ENCODE results near the gene TMC8. TPM values are rescaled to one million over a fixed set of nuclear protein-coding genes. Genes with fewer than 3 reads are reported as not detected.
A peak's percentile ranks its signal among the peaks of the same experiment; 100 is the strongest.

TMC8 gene
- total and polyA plus RNA-seq, 2 of the 8 experiments (the other 6 are each of a cell fraction or from before 2014, with no cell fraction given): 1.00 to 2.8 TPM

- no peak for DNase-seq (ENCODE audit: low read depth in 1 of 2, low spot score in 2 of 2)
- H3K4me2 ChIP-seq (ENCODE audit: insufficient read depth in 1 of 2, low read depth in 2 of 2, low read length in 2 of 2): no peak overlapping the region
- H3K79me2 ChIP-seq (ENCODE audit: control insufficient read depth in 1 of 2, insufficient read depth in 2 of 2, low read length in 2 of 2): no peaks in the 10 kb centered on the region
- H3K79me1 ChIP-seq (ENCODE audit: low read depth, low read length): no peaks in the 10 kb centered on the region
- H2BK5ac ChIP-seq (ENCODE audit: low read depth, low read length): no peak overlapping the region
- no peak for FAIRE-seq
- H3K18ac ChIP-seq (ENCODE audit: extremely low read depth, low read length): no peak overlapping the region
- ChIA-PET POLR2A (ENCODE audit: partially characterized antibody) (interaction anchor here (1.0 to 6.2 kb wide), 5 partner anchors 17 to 42 kb away, joined by 3 to 40 read pairs (median 5); partner anchors contain the start of genes AFMID, TK1 and TMC6), CTCF (ENCODE audit: partially characterized antibody) (interaction anchor here (0.7 to 2.7 kb wide), 10 partner anchors 7 to 1296 kb away, joined by 3 to 19 read pairs (median 4); partner anchors contain the start of genes AFMID and TK1)
- no peak overlapping the region for H2AFZ ChIP-seq (ENCODE audit: low read length)
- no peak overlapping the region for H2AK5ac ChIP-seq (ENCODE audit: low read depth, low read length)
- no peak overlapping the region for H3K4me3 ChIP-seq (ENCODE audit: extremely low read depth in 1 of 4, insufficient read depth in 2 of 4, low read depth in 3 of 4, low read length in 4 of 4)
- peaks cover 2% of the 10 kb centered on the region; the same call in 1 of the 2 replicates for H3K23me2 ChIP-seq (ENCODE audit: low read depth, low read length)
- peak overlapping the region; percentile 60 for H4K8ac ChIP-seq (ENCODE audit: extremely low read depth, insufficient read depth, low read length)
- no peak overlapping the region for H2BK15ac ChIP-seq (ENCODE audit: low read length)
- no peak overlapping the region for H3K4ac ChIP-seq (replicated peaks; ENCODE audit: insufficient read length, low read depth, low read length)
- no peak overlapping the region for H4K91ac ChIP-seq (replicated peaks; ENCODE audit: insufficient read length, low read length)
- H4K5ac ChIP-seq (ENCODE audit: insufficient read length, low read depth, low read length): no peak overlapping the region
- 0 out of 7 replicates have a peak, but pooled peaks cover 0 to 2% (median 0%) of the 10 kb centered on the region in 4 experiments for H3K27me3 ChIP-seq (replicated peaks in 1 of 4; ENCODE audit: control insufficient read depth in 3 of 4, extremely low read depth in 1 of 4, insufficient read depth in 3 of 4, low read length in 3 of 4)
- no peaks in the 10 kb centered on the region for H3K36me3 ChIP-seq (ENCODE audit: control insufficient read depth in 2 of 4, insufficient read depth in 4 of 4, low read length in 3 of 4)
- H2BK20ac ChIP-seq (ENCODE audit: low read length): no peak overlapping the region
- 91% methylated on average over 11 of the region's 18 CpGs; no CpG with 5 or more reads in 1 of the 2 experiments for WGBS, 2 experiments (ENCODE audit: extremely low coverage in 1 of 2, insufficient coverage in 1 of 2, insufficient read length in 1 of 2, insufficient replicate concordance in 2 of 2, low coverage in 1 of 2, low lambda C conversion rate in 2 of 2, missing lambda C conversion rate in 1 of 2)
- no peak overlapping the region for H3K56ac ChIP-seq (replicated peaks; ENCODE audit: insufficient read length, low read depth, low read length)
- H2BK12ac ChIP-seq (ENCODE audit: low read depth, low read length): no peak overlapping the region
- peaks cover 0 to 5% (median 4%) of the 10 kb centered on the region in 4 experiments; a peak in 3 of 7 replicates for H3K4me1 ChIP-seq (replicated peaks in 1 of 4; ENCODE audit: control insufficient read depth in 3 of 4, insufficient read depth in 4 of 4, low read length in 3 of 4)
- H3K9ac ChIP-seq (replicated peaks in 1 of 4; ENCODE audit: extremely low read depth in 1 of 4, low read depth in 3 of 4, low read length in 3 of 4): no peak overlapping the region
- no peak for TF ChIP-seq RAD21 (IDR thresholded peaks at IDR 0.05 in 1 of 2, conservative IDR thresholded peaks at IDR 0.05 in 1 of 2; ENCODE audit: low read depth in 2 of 2, low read length in 2 of 2)
- TF ChIP-seq CREB1 (IDR thresholded peaks at IDR 0.05): no peak
- TF ChIP-seq CHD2 (IDR thresholded peaks at IDR 0.05; ENCODE audit: low read length): no peak
- TF ChIP-seq SIN3A (conservative IDR thresholded peaks at IDR 0.05 in 1 of 2, IDR thresholded peaks at IDR 0.05 in 1 of 2; ENCODE audit: low read depth in 1 of 2, low read length in 2 of 2): no peak
- TF ChIP-seq SP1 (IDR thresholded peaks at IDR 0.05; ENCODE audit: low read depth, low read length): no peak
- no peak for TF ChIP-seq SUZ12 (IDR thresholded peaks at IDR 0.05; ENCODE audit: low read length)
- TF ChIP-seq SP2 (IDR thresholded peaks at IDR 0.05; ENCODE audit: low read length): no peak
- TF ChIP-seq TBP (IDR thresholded peaks at IDR 0.05; ENCODE audit: low read depth, low read length): no peak
- TF ChIP-seq YY1 (IDR thresholded peaks at IDR 0.05; ENCODE audit: low read depth, low read length): no peak
- TF ChIP-seq KDM1A (IDR thresholded peaks at IDR 0.05; ENCODE audit: borderline replicate concordance, low read length): no peak
- TF ChIP-seq JUND (IDR thresholded peaks at IDR 0.05; ENCODE audit: low read length): no peak
- TF ChIP-seq ZNF274 (IDR thresholded peaks at IDR 0.05; ENCODE audit: borderline replicate concordance, extremely low read depth, low read length): no peak
- no peak overlapping the region for H3K27ac ChIP-seq (ENCODE audit: low read depth, low read length)
- no peak overlapping the region for H2BK120ac ChIP-seq (replicated peaks; ENCODE audit: low read depth, low read length)
- H4K20me1 ChIP-seq (replicated peaks in 1 of 2; ENCODE audit: control insufficient read depth in 1 of 2, insufficient read depth in 2 of 2, low read length in 2 of 2): peaks cover 0 to 2% of the 10 kb centered on the region in 2 experiments
- no peak overlapping the region for H3K23ac ChIP-seq (ENCODE audit: insufficient read length)
- no peaks in the 10 kb centered on the region for H3K9me3 ChIP-seq (ENCODE audit: insufficient read depth in 2 of 2, low read depth in 1 of 2, low read length in 1 of 2)
- no peak overlapping the region for H3K14ac ChIP-seq (ENCODE audit: insufficient read length)
These were observed 14.4 kb downstream of the TMC8 start for GRCh38 chr17:78144736-78145641.

Data from H1 (cell line).